DOHH2 (cell line): Measurements from ENCODE around the gene SLC22A2.

Source experiments
- H3F3A ChIP-seq: fragments of 200-600 bp; sonication (generic), shearing (Covaris generic); 2 replicates; pipeline ENCODE4 v1.6.0; 2016; ENCODE audit warnings: antibody characterized with exemption, mild to moderate bottlenecking; ENCODE audit not compliant: control insufficient read depth, insufficient read depth
- H3K27ac ChIP-seq: fragments of 200-600 bp; sonication (generic); 2 replicates; pipeline ENCODE4 v1.5.1; 2014; ENCODE audit warnings: low read depth, mild to moderate bottlenecking, low read length, moderate library complexity
- H3K27me3 ChIP-seq: fragments of 200-600 bp; sonication (generic); 2 replicates; pipeline ENCODE4 v1.6.1; 2014; ENCODE audit warnings: mild to moderate bottlenecking, low read length, mixed read lengths; ENCODE audit not compliant: control insufficient read depth
- H3K36me3 ChIP-seq: fragments of 200-600 bp; sonication (generic); 2 replicates; pipeline ENCODE4 v1.6.1; 2014; ENCODE audit warnings: mild to moderate bottlenecking, low read length, moderate library complexity, mixed read lengths; ENCODE audit not compliant: control insufficient read depth
- H3K4me1 ChIP-seq: fragments of 200-600 bp; sonication (generic); 2 replicates; pipeline ENCODE4 v1.6.1; 2014; ENCODE audit warnings: mild to moderate bottlenecking, low read length, mixed read lengths; ENCODE audit not compliant: control insufficient read depth
- H3K4me2 ChIP-seq: fragments of 200-600 bp; sonication (generic); 2 replicates; pipeline ENCODE4 v1.6.0; 2014; ENCODE audit warnings: mild to moderate bottlenecking, low read length, moderate library complexity
- H3K4me3 ChIP-seq: fragments of 200-600 bp; sonication (generic); 2 replicates; pipeline ENCODE4 v1.5.1; 2014; ENCODE audit warnings: mild to moderate bottlenecking, low read length, mixed read lengths
- H3K79me2 ChIP-seq: fragments of 200-600 bp; sonication (generic); 2 replicates; pipeline ENCODE4 v1.6.1; 2014; ENCODE audit warnings: mild to moderate bottlenecking, low read length, mixed read lengths; ENCODE audit not compliant: control insufficient read depth
- H3K9me2 ChIP-seq: fragments of 200-600 bp; sonication (generic); replicated peaks from 2 replicates; pipeline ENCODE4 v1.6.1; 2014; ENCODE audit warnings: mild to moderate bottlenecking, low read length, mixed read lengths; ENCODE audit not compliant: control insufficient read depth
- H3K9me3 ChIP-seq: fragments of 200-600 bp; sonication (generic); 2 replicates; pipeline ENCODE4 v1.6.1; 2014; ENCODE audit warnings: antibody characterized with exemption, low read length, mixed read lengths; ENCODE audit not compliant: control insufficient read depth, insufficient read depth
- H4K20me1 ChIP-seq: fragments of 200-600 bp; sonication (generic); 2 replicates; pipeline ENCODE4 v1.6.0; 2014; ENCODE audit warnings: low read depth, mild to moderate bottlenecking, antibody characterized with exemption, low read length, moderate library complexity; ENCODE audit not compliant: control insufficient read depth, insufficient read depth
- CTCF ChIP-seq: fragments of 200-600 bp; sonication (generic); IDR thresholded peaks from one replicate; pipeline ENCODE4 v1.5.1; 2014; ENCODE audit warnings: antibody characterized with exemption, mild to moderate bottlenecking, low read depth, low read length; ENCODE audit not compliant: poor library complexity, severe bottlenecking
- EZH2phosphoT487 ChIP-seq: fragments of 200-600 bp; sonication (generic); IDR thresholded peaks from 2 replicates; pipeline ENCODE4 v1.6.1; 2017; ENCODE audit warnings: borderline replicate concordance, mild to moderate bottlenecking, antibody characterized with exemption, low read length, moderate library complexity, mixed read lengths

SLC22A2 gene

GRCh38 chr6:160279850-160280249 is 21.2 kb upstream of the SLC22A2 start:
- TF ChIP-seq CTCF (no peak), EZH2phosphoT487 (no peak)
- H3K4me1 ChIP-seq: no peaks in the 10 kb centered on the region
- H3K4me2 ChIP-seq: no peak overlapping the region
- no peaks in the 10 kb centered on the region for H4K20me1 ChIP-seq
- H3K9me3 ChIP-seq: no peaks in the 10 kb centered on the region
- no peaks in the 10 kb centered on the region for H3F3A ChIP-seq
- no peaks in the 10 kb centered on the region for H3K79me2 ChIP-seq
- H3K36me3 ChIP-seq: no peaks in the 10 kb centered on the region
- H3K4me3 ChIP-seq: no peak overlapping the region
- no peaks in the 10 kb centered on the region for H3K27me3 ChIP-seq
- no peaks in the 10 kb centered on the region for H3K9me2 ChIP-seq
- no peak overlapping the region for H3K27ac ChIP-seq

- H3K27ac ChIP-seq: no peak overlapping the region
- no peaks in the 10 kb centered on the region for H3K9me3 ChIP-seq
- no peak overlapping the region for H3K4me3 ChIP-seq
- H3K4me2 ChIP-seq: no peak overlapping the region
- TF ChIP-seq EZH2phosphoT487 (no peak), CTCF (no peak)
- H3K9me2 ChIP-seq: no peaks in the 10 kb centered on the region
- H4K20me1 ChIP-seq: no peaks in the 10 kb centered on the region
- no peaks in the 10 kb centered on the region for H3K79me2 ChIP-seq
- H3K36me3 ChIP-seq: no peaks in the 10 kb centered on the region
- H3K4me1 ChIP-seq: no peaks in the 10 kb centered on the region
- H3F3A ChIP-seq: no peaks in the 10 kb centered on the region
- no peaks in the 10 kb centered on the region for H3K27me3 ChIP-seq
Measured at GRCh38 chr6:160278786-160279310, 20.2 kb upstream of the SLC22A2 start.

DNA sequence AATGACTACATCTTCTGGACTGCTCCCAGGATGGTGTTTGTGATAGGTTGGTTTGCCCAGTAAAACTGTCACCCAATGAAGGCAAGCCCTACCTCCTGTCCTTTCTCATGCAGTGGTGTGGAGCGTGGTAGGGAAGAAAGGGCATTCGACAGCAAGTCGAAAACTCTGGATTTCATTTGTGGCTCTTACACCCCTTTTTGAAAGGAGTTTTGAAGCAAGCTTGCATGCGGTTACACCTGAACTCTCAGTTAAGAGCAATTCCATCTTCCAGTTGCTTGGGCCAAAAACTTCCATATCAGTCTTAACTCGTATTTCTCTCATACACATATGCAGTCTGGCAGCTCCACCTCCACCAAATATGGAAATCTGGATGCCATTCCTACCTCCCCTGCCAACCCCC is 19.7 kb upstream of the SLC22A2 start:
- H4K20me1 ChIP-seq: no peaks in the 10 kb centered on the region
- TF ChIP-seq EZH2phosphoT487: no peak
- TF ChIP-seq CTCF: no peak
- no peaks in the 10 kb centered on the region for H3K36me3 ChIP-seq
- H3K9me2 ChIP-seq: no peaks in the 10 kb centered on the region
- no peaks in the 10 kb centered on the region for H3K79me2 ChIP-seq
- H3K27me3 ChIP-seq: no peaks in the 10 kb centered on the region
- H3K27ac ChIP-seq: no peak overlapping the region
- no peak overlapping the region for H3K4me2 ChIP-seq
- H3K4me3 ChIP-seq: no peak overlapping the region
- no peaks in the 10 kb centered on the region for H3F3A ChIP-seq
- no peaks in the 10 kb centered on the region for H3K9me3 ChIP-seq
- H3K4me1 ChIP-seq: no peaks in the 10 kb centered on the region
